GM21529 (cell line): ENCODE data around the gene MAP3K5.
"Not testable (repeated sequence)": the region's sequence is repeated elsewhere in the genome, so short reads cannot be mapped to it uniquely, and the experiment has no call there.

ENCODE experiments used
- ATAC-seq: cut with Tn5 transposase; IDR thresholded peaks from one replicate; pipeline ENCODE4 v1.9.1; 2021; ENCODE audit not compliant: unreplicated experiment

MAP3K5 gene

GRCh38 chr6:136693090-136693489, 99.2 kb downstream of the MAP3K5 start:
- no peak for ATAC-seq

- not testable (repeated sequence) for ATAC-seq
These were observed 104.4 kb downstream of the MAP3K5 start for GRCh38 chr6:136687894-136688293.

GRCh38 chr6:136685540-136686108, 106.7 kb downstream of the MAP3K5 start:
- ATAC-seq: no peak

- ATAC-seq: no peak
These were observed 107.8 kb downstream of the MAP3K5 start for GRCh38 chr6:136684466-136684865.

GRCh38 chr6:136683209-136683941, 108.9 kb downstream of the MAP3K5 start:
- no peak for ATAC-seq

GRCh38 chr6:136682292-136682691, 110.0 kb downstream of the MAP3K5 start:
- no peak for ATAC-seq

GRCh38 chr6:136677822-136678221, 114.5 kb downstream of the MAP3K5 start:
- no peak for ATAC-seq

- no peak for ATAC-seq
These were observed 114.9 kb downstream of the MAP3K5 start for GRCh38 chr6:136677344-136677743.

GRCh38 chr6:136676075-136676474, 116.2 kb downstream of the MAP3K5 start:
- no peak for ATAC-seq

- ATAC-seq: no peak
These were observed 118.7 kb downstream of the MAP3K5 start for GRCh38 chr6:136673571-136673970.

GRCh38 chr6:136672144-136672543, 120.1 kb downstream of the MAP3K5 start:
- ATAC-seq: no peak

GRCh38 chr6:136669299-136669699, 123.0 kb downstream of the MAP3K5 start:
- ATAC-seq: no peak

- no peak for ATAC-seq
These were observed 123.7 kb downstream of the MAP3K5 start for GRCh38 chr6:136668571-136668970.

- ATAC-seq: no peak
These were observed 126.2 kb downstream of the MAP3K5 start for GRCh38 chr6:136666041-136666440.

- no peak for ATAC-seq
These were observed 129.7 kb downstream of the MAP3K5 start for GRCh38 chr6:136662347-136663237.

GRCh38 chr6:136660727-136661126, 131.6 kb downstream of the MAP3K5 start:
- ATAC-seq: no peak

- no peak for ATAC-seq
These were observed 132.2 kb downstream of the MAP3K5 start for GRCh38 chr6:136659991-136660499.

GRCh38 chr6:136658711-136659110, 133.6 kb downstream of the MAP3K5 start:
- ATAC-seq: no peak

GRCh38 chr6:136657666-136658065, 134.6 kb downstream of the MAP3K5 start:
- no peak for ATAC-seq

- no peak for ATAC-seq
These were observed 136.2 kb downstream of the MAP3K5 start for GRCh38 chr6:136656121-136656520.

- no peak for ATAC-seq
These were observed 136.8 kb downstream of the MAP3K5 start for GRCh38 chr6:136655239-136656014.
